Measurements from ENCODE around the gene ARHGAP10.

The ARHGAP10 gene

GRCh38 chr4:147787204-147787603, 55.3 kb downstream of the ARHGAP10 start:
- no peak overlapping the region for H3K4me3 ChIP-seq (ENCODE audit: low read depth, low read length)
- TF ChIP-seq, protein P1, sequence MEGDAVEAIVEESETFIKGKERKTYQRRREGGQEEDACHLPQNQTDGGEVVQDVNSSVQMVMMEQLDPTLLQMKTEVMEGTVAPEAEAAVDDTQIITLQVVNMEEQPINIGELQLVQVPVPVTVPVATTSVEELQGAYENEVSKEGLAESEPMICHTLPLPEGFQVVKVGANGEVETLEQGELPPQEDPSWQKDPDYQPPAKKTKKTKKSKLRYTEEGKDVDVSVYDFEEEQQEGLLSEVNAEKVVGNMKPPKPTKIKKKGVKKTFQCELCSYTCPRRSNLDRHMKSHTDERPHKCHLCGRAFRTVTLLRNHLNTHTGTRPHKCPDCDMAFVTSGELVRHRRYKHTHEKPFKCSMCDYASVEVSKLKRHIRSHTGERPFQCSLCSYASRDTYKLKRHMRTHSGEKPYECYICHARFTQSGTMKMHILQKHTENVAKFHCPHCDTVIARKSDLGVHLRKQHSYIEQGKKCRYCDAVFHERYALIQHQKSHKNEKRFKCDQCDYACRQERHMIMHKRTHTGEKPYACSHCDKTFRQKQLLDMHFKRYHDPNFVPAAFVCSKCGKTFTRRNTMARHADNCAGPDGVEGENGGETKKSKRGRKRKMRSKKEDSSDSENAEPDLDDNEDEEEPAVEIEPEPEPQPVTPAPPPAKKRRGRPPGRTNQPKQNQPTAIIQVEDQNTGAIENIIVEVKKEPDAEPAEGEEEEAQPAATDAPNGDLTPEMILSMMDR (IDR thresholded peaks at IDR 0.05; ENCODE audit: low read depth, low read length), result no peak

DNA sequence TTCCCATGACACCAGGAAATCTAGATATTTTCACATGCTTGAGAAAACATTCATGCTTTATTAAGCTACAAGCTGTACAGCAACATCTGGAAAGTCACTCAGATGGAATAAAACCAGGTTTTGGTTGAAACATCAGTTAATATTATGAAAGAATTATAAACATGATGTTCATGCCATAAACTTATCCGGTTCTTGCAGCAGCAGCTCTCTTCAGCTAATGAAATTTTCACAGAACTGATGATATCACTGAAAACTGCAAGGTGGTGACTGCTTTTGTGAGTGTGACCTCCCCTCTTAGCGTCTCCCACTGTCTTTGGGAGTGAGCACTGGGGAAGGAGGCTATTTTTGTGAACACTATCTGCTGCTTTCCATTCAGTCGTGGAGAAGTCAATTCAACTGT, 56.9 kb downstream of the ARHGAP10 start:
- H3K4me3 ChIP-seq (ENCODE audit: low read depth, low read length), result no peak overlapping the region
- TF ChIP-seq, protein P1 (IDR thresholded peaks at IDR 0.05; ENCODE audit: low read depth, low read length), result no peak

DNA sequence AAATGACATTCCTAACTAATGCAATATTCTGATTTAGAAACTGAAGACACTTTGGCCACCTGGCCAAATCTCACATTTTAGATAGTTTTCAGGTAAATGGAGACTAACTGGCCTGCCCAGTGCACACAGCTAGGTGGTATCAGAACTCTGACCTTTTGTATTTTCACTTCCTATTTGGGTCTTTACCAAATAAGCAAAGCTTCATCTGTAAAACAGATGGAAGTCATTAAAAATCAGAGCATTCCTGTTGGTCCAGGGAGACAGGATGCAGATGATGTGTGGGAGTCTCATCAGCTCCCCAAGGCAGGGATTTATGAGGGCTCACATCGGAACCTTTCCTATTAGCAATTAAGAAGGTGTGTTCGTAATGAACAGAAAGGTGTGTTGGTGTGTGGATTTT, 57.7 kb downstream of the ARHGAP10 start:
- no peak overlapping the region for H3K4me3 ChIP-seq (ENCODE audit: low read depth, low read length)
- TF ChIP-seq, protein P1 (IDR thresholded peaks at IDR 0.05; ENCODE audit: low read depth, low read length), result no peak

GRCh38 chr4:147790412-147790811, 58.5 kb downstream of the ARHGAP10 start:
- H3K4me3 ChIP-seq (ENCODE audit: low read depth, low read length), result no peak overlapping the region
- TF ChIP-seq, protein P1 (IDR thresholded peaks at IDR 0.05; ENCODE audit: low read depth, low read length), result no peak

GRCh38 chr4:147791341-147791740, 59.5 kb downstream of the ARHGAP10 start:
- no peak overlapping the region for H3K4me3 ChIP-seq (ENCODE audit: low read depth, low read length)
- TF ChIP-seq, protein P1 (IDR thresholded peaks at IDR 0.05; ENCODE audit: low read depth, low read length), result no peak

DNA sequence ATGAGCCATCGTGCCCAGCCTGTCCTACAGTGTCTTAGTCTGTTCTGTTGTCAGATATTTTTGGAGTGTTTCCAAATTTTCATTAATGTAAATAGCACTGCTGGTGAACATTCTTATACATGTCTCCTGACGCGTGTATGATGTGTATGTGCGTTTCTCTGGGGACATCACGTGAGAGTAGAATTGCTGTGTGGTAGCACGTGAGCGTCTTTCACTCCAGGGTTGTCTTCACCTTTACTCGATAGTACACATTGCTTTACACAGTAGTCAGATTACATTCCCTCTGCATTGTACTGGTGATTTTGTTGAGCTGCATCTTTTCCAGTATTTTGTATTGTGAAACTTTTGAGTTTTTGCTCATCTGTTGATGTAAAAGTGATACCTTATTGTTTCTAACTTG, 60.0 kb downstream of the ARHGAP10 start:
- no peak overlapping the region for H3K4me3 ChIP-seq (ENCODE audit: low read depth, low read length)
- TF ChIP-seq, protein P1 (IDR thresholded peaks at IDR 0.05; ENCODE audit: low read depth, low read length), result no peak

DNA sequence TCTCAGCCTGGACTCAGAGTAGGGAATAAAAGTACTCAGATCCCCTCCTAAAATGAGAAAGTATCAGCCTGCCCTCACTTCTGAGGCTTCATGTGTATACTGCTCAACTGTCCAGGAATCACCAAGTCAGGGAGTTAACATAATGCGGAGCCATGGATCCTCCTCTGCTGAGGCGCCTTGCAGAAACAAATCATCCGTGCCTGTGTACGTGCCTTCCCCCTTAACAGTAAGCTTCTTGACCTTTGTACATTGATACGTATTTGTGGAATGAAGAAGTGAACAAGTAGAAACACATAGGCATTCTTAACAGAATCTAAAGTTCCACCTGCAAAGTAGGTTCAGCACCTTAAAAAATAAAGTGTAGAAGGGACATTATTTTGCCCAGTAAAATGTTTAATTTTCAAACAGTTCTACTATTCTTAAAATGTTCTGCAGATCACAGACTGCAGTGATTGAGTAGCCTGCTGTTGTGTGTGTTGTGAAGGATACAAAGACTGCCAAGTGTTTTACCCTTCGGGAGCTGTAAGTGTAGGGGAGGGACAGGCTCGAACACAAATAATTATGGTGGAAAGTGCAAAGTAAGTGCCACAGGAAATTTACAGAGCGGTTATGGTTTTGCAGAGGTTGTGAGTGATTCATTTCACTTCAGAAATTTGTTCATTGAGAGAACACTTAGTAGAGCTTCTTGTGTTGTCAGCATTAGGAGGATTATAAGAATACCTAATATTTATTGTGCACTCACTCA, 61.9 kb downstream of the ARHGAP10 start:
- TF ChIP-seq, protein P1 (IDR thresholded peaks at IDR 0.05; ENCODE audit: low read depth, low read length), result no peak
- no peak overlapping the region for H3K4me3 ChIP-seq (ENCODE audit: low read depth, low read length)
